ENCODE data around the gene CREM.

CREM gene

GRCh38 chr10:35133586-35133985, 6.9 kb downstream of the CREM start:
- Histone ChIP-seq H4K20me1 (ENCODE audit: insufficient read depth, low read length, poor library complexity, severe bottlenecking) (no peaks in the 10 kb centered on the region), H2AFZ (ENCODE audit: low read length) (no peak overlapping the region), H3K4me3 (ENCODE audit: low read length, poor library complexity, severe bottlenecking) (no peak overlapping the region), H3F3A (ENCODE audit: low read depth) (peaks cover 15% of the 10 kb centered on the region; the same call in 1 of the 2 replicates), H3K79me2 (ENCODE audit: insufficient read depth, low read length) (peaks cover 52% of the 10 kb centered on the region), H3K9ac (ENCODE audit: low read depth, low read length, poor library complexity, severe bottlenecking) (peak overlapping the region; percentile 3), H3K4me1 (ENCODE audit: insufficient read depth, low read length, poor library complexity, severe bottlenecking) (peaks cover 74% of the 10 kb centered on the region), H3K27me3 (ENCODE audit: insufficient read depth, low read length, poor library complexity, severe bottlenecking) (no peaks in the 10 kb centered on the region), H3K9me3 (ENCODE audit: insufficient read depth, low read depth, low read length) (no peaks in the 10 kb centered on the region), H3K4me2 (ENCODE audit: low read depth, low read length, poor library complexity, severe bottlenecking) (peak overlapping the region; percentile 94), H3K36me3 (ENCODE audit: insufficient read depth, low read length) (no peaks in the 10 kb centered on the region), H3K9me2 (replicated peaks; ENCODE audit: low read depth, low read length) (no peaks in the 10 kb centered on the region)
- TF ChIP-seq EZH2phosphoT487 (IDR thresholded peaks at IDR 0.05; ENCODE audit: borderline replicate concordance) (no peak), CTCF (conservative IDR thresholded peaks at IDR 0.05; ENCODE audit: low read length) (no peak)

DNA sequence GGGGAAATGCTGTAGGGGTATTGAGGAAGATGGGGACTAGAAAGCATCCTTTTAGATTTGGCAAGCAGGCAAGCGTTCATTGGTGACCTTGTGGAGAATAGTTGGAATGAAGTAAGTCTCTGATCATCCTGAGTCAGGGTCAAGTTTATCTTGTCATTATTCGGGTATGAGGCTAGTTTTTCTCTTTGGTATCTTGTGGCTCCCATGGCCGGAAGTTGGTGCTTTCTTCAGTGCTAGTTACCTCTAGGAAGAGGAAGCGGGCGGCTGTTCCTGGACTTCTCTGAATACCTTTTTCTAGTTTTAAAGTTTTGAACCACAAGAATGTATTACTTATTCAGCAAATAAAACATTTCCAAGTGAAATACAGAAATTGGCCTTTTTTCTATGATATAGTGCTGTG, 9.2 kb downstream of the CREM start:
- peaks cover 9% of the 10 kb centered on the region; the same call in 1 of the 2 replicates for H3F3A ChIP-seq (ENCODE audit: low read depth)

GRCh38 chr10:35136263-35136815, 9.7 kb downstream of the CREM start:
- no peaks in the 10 kb centered on the region for H4K20me1 ChIP-seq (ENCODE audit: insufficient read depth, low read length, poor library complexity, severe bottlenecking)
- H2AFZ ChIP-seq (ENCODE audit: low read length) = peak overlapping the region; percentile 46; the same call in 1 of the 2 replicates
- H3K9ac ChIP-seq (ENCODE audit: low read depth, low read length, poor library complexity, severe bottlenecking) = peak overlapping the region; percentile 9
- peak overlapping the region; percentile 60 for H3K4me2 ChIP-seq (ENCODE audit: low read depth, low read length, poor library complexity, severe bottlenecking)
- TF ChIP-seq CTCF (conservative IDR thresholded peaks at IDR 0.05; ENCODE audit: low read length) (no peak), EZH2phosphoT487 (IDR thresholded peaks at IDR 0.05; ENCODE audit: borderline replicate concordance) (no peak)
- peak overlapping the region; percentile 32 for H3K4me3 ChIP-seq (ENCODE audit: low read length, poor library complexity, severe bottlenecking)
- H3K79me2 ChIP-seq (ENCODE audit: insufficient read depth, low read length) = peaks cover 44% of the 10 kb centered on the region
- H3K36me3 ChIP-seq (ENCODE audit: insufficient read depth, low read length) = no peaks in the 10 kb centered on the region
- no peaks in the 10 kb centered on the region for H3K9me2 ChIP-seq (replicated peaks; ENCODE audit: low read depth, low read length)
- no peaks in the 10 kb centered on the region for H3K9me3 ChIP-seq (ENCODE audit: insufficient read depth, low read depth, low read length)
- no peaks in the 10 kb centered on the region for H3K27me3 ChIP-seq (ENCODE audit: insufficient read depth, low read length, poor library complexity, severe bottlenecking)
- H3K4me1 ChIP-seq (ENCODE audit: insufficient read depth, low read length, poor library complexity, severe bottlenecking) = peaks cover 53% of the 10 kb centered on the region
- peaks cover 4% of the 10 kb centered on the region; the same call in 1 of the 2 replicates for H3F3A ChIP-seq (ENCODE audit: low read depth)

More for the DNA sequence above, 9.2 kb downstream of the CREM start:
- peak overlapping the region; percentile 9 for H3K9ac ChIP-seq (ENCODE audit: low read depth, low read length, poor library complexity, severe bottlenecking)
- no peaks in the 10 kb centered on the region for H3K27me3 ChIP-seq (ENCODE audit: insufficient read depth, low read length, poor library complexity, severe bottlenecking)
- no peaks in the 10 kb centered on the region for H3K36me3 ChIP-seq (ENCODE audit: insufficient read depth, low read length)
- peak overlapping the region; percentile 60 for H3K4me2 ChIP-seq (ENCODE audit: low read depth, low read length, poor library complexity, severe bottlenecking)
- no peaks in the 10 kb centered on the region for H3K9me2 ChIP-seq (replicated peaks; ENCODE audit: low read depth, low read length)
- TF ChIP-seq EZH2phosphoT487 (IDR thresholded peaks at IDR 0.05; ENCODE audit: borderline replicate concordance) (no peak), CTCF (conservative IDR thresholded peaks at IDR 0.05; ENCODE audit: low read length) (no peak)
- peak overlapping the region; percentile 46; the same call in 1 of the 2 replicates for H2AFZ ChIP-seq (ENCODE audit: low read length)
- peak overlapping the region; percentile 32 for H3K4me3 ChIP-seq (ENCODE audit: low read length, poor library complexity, severe bottlenecking)
- no peaks in the 10 kb centered on the region for H4K20me1 ChIP-seq (ENCODE audit: insufficient read depth, low read length, poor library complexity, severe bottlenecking)
- H3K9me3 ChIP-seq (ENCODE audit: insufficient read depth, low read depth, low read length) = no peaks in the 10 kb centered on the region
- H3K79me2 ChIP-seq (ENCODE audit: insufficient read depth, low read length) = peaks cover 44% of the 10 kb centered on the region
- H3K4me1 ChIP-seq (ENCODE audit: insufficient read depth, low read length, poor library complexity, severe bottlenecking) = peaks cover 58% of the 10 kb centered on the region

All from Loucy (cell line).